ENCODE data around the gene CDADC1. TPM values are rescaled to one million over a fixed set of nuclear protein-coding genes. Genes with fewer than 3 reads are reported as not detected.

The CDADC1 gene
- total RNA-seq, 1 experiment from 2014 or later: 7.6 TPM

GRCh38 chr13:49295244-49295643 is 47.5 kb downstream of the CDADC1 start:
- CTCF ChIA-PET: interaction anchor here (1.2 to 2.1 kb wide), 2 partner anchors 14 to 306 kb away, joined by 4 to 7 read pairs; no protein-coding TSS in a partner anchor

GRCh38 chr13:49296659-49297058 is 48.9 kb downstream of the CDADC1 start:
- H2AFZ ChIP-seq (ENCODE audit: low read depth, low read length, poor library complexity, severe bottlenecking): no peak overlapping the region
- BruUV-seq (replicated peaks): no TSS peak
- no peak overlapping the region for H3K9ac ChIP-seq (ENCODE audit: low read length)
- ATAC-seq: no peak
- no peak overlapping the region for H3K4me2 ChIP-seq (ENCODE audit: low read length)
- no peak for TF ChIP-seq CBX3 (IDR thresholded peaks at IDR 0.05; ENCODE audit: low read depth)
- TF ChIP-seq SP1 (IDR thresholded peaks at IDR 0.05; ENCODE audit: low read depth): no peak
- no peak for TF ChIP-seq ATF3 (IDR thresholded peaks at IDR 0.05)
- TF ChIP-seq YY1 (IDR thresholded peaks at IDR 0.05; ENCODE audit: extremely low read depth, insufficient replicate concordance, low read depth, low read length): no peak
- TF ChIP-seq FOSL1 (IDR thresholded peaks at IDR 0.05; ENCODE audit: low read depth): no peak
- no peak for TF ChIP-seq CEBPB (IDR thresholded peaks at IDR 0.05; ENCODE audit: low read depth)
- TF ChIP-seq RAD21 (IDR thresholded peaks at IDR 0.05; ENCODE audit: low read depth): no peak
- TF ChIP-seq CTCF (IDR thresholded peaks at IDR 0.05 in 2 of 3, conservative IDR thresholded peaks at IDR 0.05 in 1 of 3; ENCODE audit: borderline replicate concordance in 1 of 3, insufficient read depth in 1 of 3, low read depth in 2 of 3, low read length in 2 of 3): no peak
- no peak for TF ChIP-seq JUND (IDR thresholded peaks at IDR 0.05)
- no peak for TF ChIP-seq ELF1 (IDR thresholded peaks at IDR 0.05; ENCODE audit: borderline replicate concordance, low read depth)
- TF ChIP-seq POLR2A (IDR thresholded peaks at IDR 0.05; ENCODE audit: borderline replicate concordance, extremely low read depth, insufficient read depth, insufficient read length): no peak
- TF ChIP-seq MAX (IDR thresholded peaks at IDR 0.05): no peak
- TF ChIP-seq SRF (IDR thresholded peaks at IDR 0.05; ENCODE audit: low read depth): no peak
- no peak for TF ChIP-seq EZH2phosphoT487 (IDR thresholded peaks at IDR 0.05; ENCODE audit: borderline replicate concordance)
- H3K4me3 ChIP-seq (replicated peaks in 1 of 2; ENCODE audit: low read depth in 1 of 2, low read length in 2 of 2): no peak overlapping the region
- DNase-seq (ENCODE audit: low read depth, low spot score): no peak
- no peaks in the 10 kb centered on the region for H3K9me2 ChIP-seq (ENCODE audit: insufficient read depth)
- RAD21 ChIA-PET (ENCODE audit: low non-redundant PET in 1 of 2, low total read pairs in 2 of 2, uncharacterized antibody in 2 of 2, unreplicated experiment in 2 of 2): no interaction called here
- no peak overlapping the region for H3K27ac ChIP-seq (ENCODE audit: low read depth, low read length)
- H3K79me2 ChIP-seq (ENCODE audit: insufficient read depth, low read length): no peaks in the 10 kb centered on the region
- no peaks in the 10 kb centered on the region for H3K36me3 ChIP-seq (ENCODE audit: control insufficient read depth in 1 of 2, insufficient read depth in 2 of 2, low read length in 2 of 2)
- intact Hi-C loops (cut with micrococcal nuclease): no loop called here
- CTCF ChIA-PET: interaction anchor here (1.7 kb wide), 1 partner anchor 310 kb away, joined by 4 read pairs; no protein-coding TSS in a partner anchor
- POLR2A ChIA-PET: no interaction called here
- H3K4me1 ChIP-seq (ENCODE audit: control insufficient read depth in 1 of 2, insufficient read depth in 2 of 2, low read length in 2 of 2): peaks cover 0 to 6% of the 10 kb centered on the region in 2 experiments; a peak in 2 of 4 replicates
- no peaks in the 10 kb centered on the region for H4K20me1 ChIP-seq (ENCODE audit: insufficient read depth)
- no peaks in the 10 kb centered on the region for H3K27me3 ChIP-seq (ENCODE audit: insufficient read depth, low read length)
- H3K9me3 ChIP-seq (ENCODE audit: control insufficient read depth in 1 of 2, insufficient read depth in 1 of 2, low read depth in 1 of 2, low read length in 2 of 2): no peaks in the 10 kb centered on the region

More at GRCh38 chr13:49295244-49295643, 47.5 kb downstream of the CDADC1 start:
- intact Hi-C loops (cut with micrococcal nuclease): no loop called here
- no TSS peak for BruUV-seq (replicated peaks)
- ATAC-seq (no peak), DNase-seq (ENCODE audit: low read depth, low spot score) (no peak)
- no peaks in the 10 kb centered on the region for H3K9me2 ChIP-seq (ENCODE audit: insufficient read depth)
- H3K9me3 ChIP-seq (ENCODE audit: control insufficient read depth in 1 of 2, insufficient read depth in 1 of 2, low read depth in 1 of 2, low read length in 2 of 2): no peaks in the 10 kb centered on the region
- no peaks in the 10 kb centered on the region for H3K79me2 ChIP-seq (ENCODE audit: insufficient read depth, low read length)
- no peak overlapping the region for H3K4me2 ChIP-seq (ENCODE audit: low read length)
- RAD21 ChIA-PET (ENCODE audit: low non-redundant PET in 1 of 2, low total read pairs in 2 of 2, uncharacterized antibody in 2 of 2, unreplicated experiment in 2 of 2): no interaction called here
- no peak overlapping the region for H3K27ac ChIP-seq (ENCODE audit: low read depth, low read length)
- no peak overlapping the region for H2AFZ ChIP-seq (ENCODE audit: low read depth, low read length, poor library complexity, severe bottlenecking)
- H3K36me3 ChIP-seq (ENCODE audit: control insufficient read depth in 1 of 2, insufficient read depth in 2 of 2, low read length in 2 of 2): no peaks in the 10 kb centered on the region
- POLR2A ChIA-PET: no interaction called here
- H4K20me1 ChIP-seq (ENCODE audit: insufficient read depth): no peaks in the 10 kb centered on the region
- H3K4me3 ChIP-seq (replicated peaks in 1 of 2; ENCODE audit: low read depth in 1 of 2, low read length in 2 of 2): no peak overlapping the region
- TF ChIP-seq ZFX (IDR thresholded peaks at IDR 0.05) (no peak), EGR1 (IDR thresholded peaks at IDR 0.05; ENCODE audit: low read depth) (no peak), ELF1 (IDR thresholded peaks at IDR 0.05; ENCODE audit: borderline replicate concordance, low read depth) (no peak), TCF7L2 (IDR thresholded peaks at IDR 0.05; ENCODE audit: borderline replicate concordance, extremely low read depth, insufficient read depth, insufficient read length) (no peak), ATF3 (IDR thresholded peaks at IDR 0.05) (no peak), EZH2phosphoT487 (IDR thresholded peaks at IDR 0.05; ENCODE audit: borderline replicate concordance) (no peak), SP1 (IDR thresholded peaks at IDR 0.05; ENCODE audit: low read depth) (no peak), ZNF274 (IDR thresholded peaks at IDR 0.05; ENCODE audit: low read depth, low read length) (no peak), CBX3 (IDR thresholded peaks at IDR 0.05; ENCODE audit: low read depth) (no peak), YY1 (IDR thresholded peaks at IDR 0.05; ENCODE audit: extremely low read depth, insufficient replicate concordance, low read depth, low read length) (no peak), MAX (IDR thresholded peaks at IDR 0.05) (no peak)
- H3K9ac ChIP-seq (ENCODE audit: low read length): no peak overlapping the region
- no peaks in the 10 kb centered on the region; a peak in 1 of 4 replicates for H3K4me1 ChIP-seq (ENCODE audit: control insufficient read depth in 1 of 2, insufficient read depth in 2 of 2, low read length in 2 of 2)
- H3K27me3 ChIP-seq (ENCODE audit: insufficient read depth, low read length): no peaks in the 10 kb centered on the region
